ENCODE data around the gene MT1X.

DNA sequence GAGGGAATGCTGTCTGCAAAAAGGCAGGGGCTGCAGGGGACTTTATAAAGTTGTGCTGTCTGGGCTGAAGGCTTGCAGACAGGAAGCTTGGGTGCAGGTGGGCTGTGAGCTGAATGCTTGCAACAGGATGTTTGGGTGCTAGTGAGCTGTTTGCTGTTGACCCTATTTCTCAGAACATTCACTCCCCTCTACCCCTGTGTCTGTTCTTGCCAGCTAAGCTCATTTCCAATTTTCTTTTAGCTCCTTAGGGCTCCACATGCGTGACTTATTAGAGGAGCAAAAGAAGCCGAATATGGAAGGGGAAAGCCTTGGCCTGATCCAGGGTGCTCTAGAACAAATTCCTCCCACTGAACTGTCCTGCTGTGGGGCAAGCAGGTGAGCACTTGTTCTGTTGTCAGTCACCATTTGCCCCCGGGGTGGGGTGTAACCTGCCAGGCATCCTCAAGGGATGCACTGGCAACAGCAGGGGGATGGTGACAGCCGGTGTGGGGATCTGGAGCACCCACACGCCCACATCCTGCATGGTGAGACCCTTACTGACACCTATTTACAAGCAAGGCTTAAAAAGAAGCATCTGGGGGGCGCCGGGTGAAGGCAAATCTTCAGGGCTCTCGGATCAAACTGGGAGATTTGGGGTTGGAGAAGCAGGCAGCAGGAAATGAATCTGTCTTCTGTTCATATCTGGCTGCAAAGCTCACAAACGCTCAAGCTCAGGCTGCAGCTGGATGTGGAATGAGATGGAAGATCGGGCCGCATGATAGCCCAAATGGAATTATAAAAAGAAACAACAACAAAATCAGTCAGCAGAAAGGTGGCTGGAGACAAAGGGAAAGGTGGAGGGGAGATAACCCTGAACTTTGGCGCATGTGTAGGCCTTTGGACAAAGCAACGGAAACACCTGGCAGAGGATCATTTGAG lies 26.5 kb downstream of the MT1X start:
- TF ChIP-seq CTCF (IDR thresholded peaks at IDR 0.05) (no peak), POLR2AphosphoS5 (IDR thresholded peaks at IDR 0.05) (no peak)
